GM10248 (cell line): ENCODE measurements around the gene VPS4B.
A peak's percentile ranks its signal among the peaks of the same experiment; 100 is the strongest.

Source experiments
- CTCF ChIA-PET: fragments of 300-600 bp; sonication (Branson Sonifier 250); formaldehyde crosslinking; extraction: SDS; loops from one replicate; lab custom pipeline; 2021; ENCODE audit warnings: antibody characterized with exemption; lab: Yijun Ruan, JAX
- POLR2A ChIA-PET: fragments of 350-650 bp; sonication (Branson Sonifier 250); formaldehyde crosslinking; extraction: SDS; loops from one replicate; lab custom pipeline; 2020; ENCODE audit warnings: antibody characterized with exemption; lab: Yijun Ruan, JAX
- DNase-seq: peaks from one replicate; pipeline ENCODE4 v3.0.0; 2012; ENCODE audit errors: extremely low spot score
- CTCF ChIP-seq: IDR thresholded peaks from 2 replicates; pipeline ENCODE4 v1.5.1; 2012; ENCODE audit warnings: mild to moderate bottlenecking, low read depth; ENCODE audit errors: extremely low read depth, missing control alignments, control extremely low read depth

The VPS4B gene

GRCh38 chr18:63422087-63422863, at the start of gene VPS4B:
VPS4B (minus strand) TSS chr18:63422476; CDS start chr18:63422259, 217 bp downstream.
- CTCF ChIA-PET = interaction anchor here (1.0 to 1.6 kb wide), 4 partner anchors 8 to 104 kb away, joined by 3 to 4 read pairs (median 3); no protein-coding TSS in a partner anchor
- peak; percentile 99 for DNase-seq
- POLR2A ChIA-PET = interaction anchor here (0.6 to 1.0 kb wide), 3 partner anchors 11 to 894 kb away, joined by 3 to 5 read pairs (median 3); no protein-coding TSS in a partner anchor

GRCh38 chr18:63470751-63471150, 48.5 kb upstream of the VPS4B start:
- DNase-seq = no peak
- ChIA-PET POLR2A (no interaction called here), CTCF (interaction anchor here (3.2 kb wide), 1 partner anchor 48 kb away, joined by 9 read pairs; no protein-coding TSS in a partner anchor)
- TF ChIP-seq CTCF = no peak

More at GRCh38 chr18:63422087-63422863, at the start of gene VPS4B:
- no peak for TF ChIP-seq CTCF

- no peak for DNase-seq
- TF ChIP-seq CTCF = no peak
- ChIA-PET CTCF (interaction anchor here (1.8 kb wide), 1 partner anchor 8 kb away, joined by 4 read pairs; the partner anchor contains the start of gene SERPINB5), POLR2A (no interaction called here)
Observed at GRCh38 chr18:63468575-63468974, 46.3 kb upstream of the VPS4B start.

- TF ChIP-seq CTCF = no peak
- POLR2A ChIA-PET = no interaction called here
- no peak for DNase-seq
- CTCF ChIA-PET = interaction anchor here (1.8 kb wide), 1 partner anchor 9 kb away, joined by 4 read pairs; the partner anchor contains the start of gene SERPINB5
Observed at GRCh38 chr18:63467699-63468098, 45.4 kb upstream of the VPS4B start.

GRCh38 chr18:63465059-63465458, 42.8 kb upstream of the VPS4B start:
- ChIA-PET CTCF (no interaction called here), POLR2A (no interaction called here)
- TF ChIP-seq CTCF = no peak
- no peak for DNase-seq

- POLR2A ChIA-PET = no interaction called here
- no peak for TF ChIP-seq CTCF
- CTCF ChIA-PET = no interaction called here
- no peak for DNase-seq
Observed at GRCh38 chr18:63464434-63464833, 42.2 kb upstream of the VPS4B start.
